ENCODE results near the gene NANS.

The NANS gene

DNA sequence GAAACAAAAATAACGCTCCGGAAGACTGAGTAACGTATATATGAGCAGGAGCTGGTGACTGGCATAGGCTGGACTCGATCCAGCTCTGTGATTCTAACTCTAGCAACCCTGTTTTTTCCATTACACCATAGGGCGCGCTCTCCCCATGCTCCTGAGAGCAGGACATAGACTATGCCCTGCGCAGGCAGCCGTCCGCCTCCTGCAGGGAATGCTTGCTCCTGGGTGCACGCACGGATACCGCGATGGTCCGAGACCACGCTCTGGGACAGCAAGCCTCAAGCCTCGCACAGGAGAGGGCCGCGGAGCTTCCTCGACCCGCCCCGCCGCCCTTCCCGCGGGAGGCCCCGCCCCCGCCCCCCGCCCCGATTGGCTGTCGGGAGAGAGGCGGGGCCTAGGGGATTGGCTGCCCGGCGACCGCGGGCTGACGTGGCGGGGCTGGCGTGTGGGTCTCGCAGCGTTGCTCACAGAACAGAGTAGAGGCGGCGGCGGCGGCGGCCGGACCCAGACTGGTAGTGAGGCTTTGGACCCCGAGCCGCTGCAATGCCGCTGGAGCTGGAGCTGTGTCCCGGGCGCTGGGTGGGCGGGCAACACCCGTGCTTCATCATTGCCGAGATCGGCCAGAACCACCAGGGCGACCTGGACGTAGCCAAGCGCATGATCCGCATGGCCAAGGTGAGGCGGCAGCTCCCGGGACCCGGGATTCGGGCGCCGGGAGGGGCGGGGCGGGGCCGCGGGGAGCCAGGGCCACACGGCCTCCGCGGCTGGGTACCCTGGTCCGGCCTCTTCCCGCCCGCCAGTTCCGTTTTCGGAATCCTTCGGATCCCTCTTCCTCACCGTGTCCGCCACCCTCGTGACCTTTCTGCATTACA, at the start of gene NANS:
Gene NANS, plus strand, starts transcription at position 464 of the 869 bp plus-strand sequence. Its CDS starts 77 bp downstream, at position 541.
- TF ChIP-seq EZH2phosphoT487 (IDR thresholded peaks at IDR 0.05; ENCODE audit: borderline replicate concordance): no peak
- Histone ChIP-seq H3K4me3 (ENCODE audit: low read length, poor library complexity, severe bottlenecking) (peak within 1 kb of the TSS; percentile 76), H3K27me3 (ENCODE audit: insufficient read depth, low read length, poor library complexity, severe bottlenecking) (no peaks in the 10 kb centered on the region), H4K20me1 (ENCODE audit: insufficient read depth, low read length, poor library complexity, severe bottlenecking) (no peaks in the 10 kb centered on the region), H3K79me2 (ENCODE audit: insufficient read depth, low read length) (peaks cover 25% of the 10 kb centered on the region; the same call in 1 of the 2 replicates), H3K36me3 (ENCODE audit: insufficient read depth, low read length) (no peaks in the 10 kb centered on the region), H3K9me3 (ENCODE audit: insufficient read depth, low read depth, low read length) (no peaks in the 10 kb centered on the region), H3K4me1 (ENCODE audit: insufficient read depth, low read length, poor library complexity, severe bottlenecking) (peaks cover 27% of the 10 kb centered on the region), H3F3A (ENCODE audit: low read depth) (no peaks in the 10 kb centered on the region), H2AFZ (ENCODE audit: low read length) (peak within 1 kb of the TSS; percentile 99), H3K9ac (ENCODE audit: low read depth, low read length, poor library complexity, severe bottlenecking) (peak within 1 kb of the TSS; percentile 73), H3K9me2 (replicated peaks; ENCODE audit: low read depth, low read length) (no peaks in the 10 kb centered on the region), H3K4me2 (ENCODE audit: low read depth, low read length, poor library complexity, severe bottlenecking) (peak within 1 kb of the TSS; percentile 94)

GRCh38 chr9:98007251-98007928, 49.1 kb upstream of the NANS start:
- Histone ChIP-seq H3K9me3 (ENCODE audit: insufficient read depth, low read depth, low read length) (no peaks in the 10 kb centered on the region), H3K27me3 (ENCODE audit: insufficient read depth, low read length, poor library complexity, severe bottlenecking) (no peaks in the 10 kb centered on the region), H3K36me3 (ENCODE audit: insufficient read depth, low read length) (peaks cover 100% of the 10 kb centered on the region), H3K9ac (ENCODE audit: low read depth, low read length, poor library complexity, severe bottlenecking) (no peak overlapping the region), H3K79me2 (ENCODE audit: insufficient read depth, low read length) (peaks cover 68% of the 10 kb centered on the region), H3F3A (ENCODE audit: low read depth) (no peaks in the 10 kb centered on the region), H4K20me1 (ENCODE audit: insufficient read depth, low read length, poor library complexity, severe bottlenecking) (peaks cover 55% of the 10 kb centered on the region), H3K4me2 (ENCODE audit: low read depth, low read length, poor library complexity, severe bottlenecking) (no peak overlapping the region), H2AFZ (ENCODE audit: low read length) (no peak overlapping the region), H3K4me3 (ENCODE audit: low read length, poor library complexity, severe bottlenecking) (no peak overlapping the region), H3K9me2 (replicated peaks; ENCODE audit: low read depth, low read length) (no peaks in the 10 kb centered on the region), H3K4me1 (ENCODE audit: insufficient read depth, low read length, poor library complexity, severe bottlenecking) (no peaks in the 10 kb centered on the region)
- TF ChIP-seq EZH2phosphoT487 (IDR thresholded peaks at IDR 0.05; ENCODE audit: borderline replicate concordance): no peak
- no peak for TF ChIP-seq CTCF (conservative IDR thresholded peaks at IDR 0.05; ENCODE audit: low read length)

DNA sequence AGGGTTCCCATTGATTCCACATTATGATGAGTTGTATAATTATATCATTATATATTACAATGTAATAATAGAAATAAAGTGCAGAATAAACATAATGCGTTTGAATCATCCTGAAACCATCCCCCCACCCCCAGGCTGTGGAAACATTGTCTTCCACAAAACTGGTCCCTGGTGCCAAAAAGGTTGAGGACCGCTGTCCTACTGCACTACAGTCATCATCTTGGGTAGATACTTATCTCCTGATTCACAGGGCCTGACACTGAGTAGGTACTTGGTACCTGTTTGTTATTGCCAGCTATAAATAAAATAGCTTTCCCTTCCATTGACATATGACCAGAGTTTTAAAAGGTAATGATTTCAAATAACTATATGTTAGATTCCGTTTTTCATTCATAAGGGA, 47.8 kb upstream of the NANS start:
- no peak overlapping the region for H2AFZ ChIP-seq (ENCODE audit: low read length)
- peaks cover 54% of the 10 kb centered on the region; the same call in 1 of the 2 replicates for H3K79me2 ChIP-seq (ENCODE audit: insufficient read depth, low read length)
- no peaks in the 10 kb centered on the region for H3K9me3 ChIP-seq (ENCODE audit: insufficient read depth, low read depth, low read length)
- H3K4me2 ChIP-seq (ENCODE audit: low read depth, low read length, poor library complexity, severe bottlenecking): no peak overlapping the region
- H3K27me3 ChIP-seq (ENCODE audit: insufficient read depth, low read length, poor library complexity, severe bottlenecking): no peaks in the 10 kb centered on the region
- H4K20me1 ChIP-seq (ENCODE audit: insufficient read depth, low read length, poor library complexity, severe bottlenecking): peaks cover 41% of the 10 kb centered on the region
- no peak for TF ChIP-seq EZH2phosphoT487 (IDR thresholded peaks at IDR 0.05; ENCODE audit: borderline replicate concordance)
- TF ChIP-seq CTCF (conservative IDR thresholded peaks at IDR 0.05; ENCODE audit: low read length): no peak
- no peaks in the 10 kb centered on the region for H3K4me1 ChIP-seq (ENCODE audit: insufficient read depth, low read length, poor library complexity, severe bottlenecking)
- H3K36me3 ChIP-seq (ENCODE audit: insufficient read depth, low read length): peaks cover 100% of the 10 kb centered on the region
- no peaks in the 10 kb centered on the region for H3F3A ChIP-seq (ENCODE audit: low read depth)
- no peaks in the 10 kb centered on the region for H3K9me2 ChIP-seq (replicated peaks; ENCODE audit: low read depth, low read length)
- no peak overlapping the region for H3K9ac ChIP-seq (ENCODE audit: low read depth, low read length, poor library complexity, severe bottlenecking)
- H3K4me3 ChIP-seq (ENCODE audit: low read length, poor library complexity, severe bottlenecking): no peak overlapping the region
